Upper lobe of right lung (tissue), 1 donor: Measurements from ENCODE around the gene TVP23C. TPM values are rescaled to one million over a fixed set of nuclear protein-coding genes. Genes with fewer than 3 reads are reported as not detected.
"Not testable (repeated sequence)": the region's sequence is repeated elsewhere in the genome, so short reads cannot be mapped to it uniquely, and the experiment has no call there.

ENCODE experiments used
- ATAC-seq: fragments of 200-7000 bp; cut with Tn5 transposase; one replicate; pipeline ENCODE4 v1.9.1; 2020; ENCODE audit warnings: mild to moderate bottlenecking, moderate library complexity
- DNase-seq: peaks from one replicate; pipeline ENCODE4 v3.0.0-alpha.2; 2020
- H3K27ac ChIP-seq: fragments of 200-600 bp; one replicate; pipeline ENCODE4 v1.8.0; 2022
- H3K27me3 ChIP-seq: fragments of 200-600 bp; one replicate; pipeline ENCODE4 v1.8.0; 2022; ENCODE audit warnings: mild to moderate bottlenecking
- H3K36me3 ChIP-seq: fragments of 200-600 bp; one replicate; pipeline ENCODE4 v1.8.0; 2022
- H3K4me1 ChIP-seq: fragments of 200-600 bp; one replicate; pipeline ENCODE4 v1.8.0; 2022
- H3K4me3 ChIP-seq: fragments of 200-600 bp; one replicate; pipeline ENCODE4 v1.8.0; 2022; ENCODE audit warnings: mild to moderate bottlenecking
- H3K9me3 ChIP-seq: fragments of 200-600 bp; one replicate; pipeline ENCODE4 v1.8.0; 2022
- intact Hi-C: fragments of 100-400 bp; cut with DNase I; formaldehyde crosslinking; loops from one replicate; pipeline ENCODE4 v1.11.0; 2022
- long read RNA-seq: library from polyadenylated mRNA; unstranded; transcript quantifications from one replicate; pipeline ENCODE4 v2.0.0, GENCODE V29; 2021
- total RNA-seq: library from RNA; stranded (reverse); fragmentation: NEBNext Ultra II Directional; extraction: Animal tissue kit (Norgen Biotek cat#: 25700); gene quantifications from one replicate; pipeline ENCODE4 v1.2.1, GENCODE V29; 2021
- donor health status: DM: no; HTN: yes; CAD: no; lungs with severe emphysema.

TVP23C gene
- total RNA-seq: 18.4 TPM
- long read RNA-seq, partial matches to known transcripts: 0 of 1 reads
- long read RNA-seq, other reads (novel, unspliced or antisense): 1 of 1 reads

DNA sequence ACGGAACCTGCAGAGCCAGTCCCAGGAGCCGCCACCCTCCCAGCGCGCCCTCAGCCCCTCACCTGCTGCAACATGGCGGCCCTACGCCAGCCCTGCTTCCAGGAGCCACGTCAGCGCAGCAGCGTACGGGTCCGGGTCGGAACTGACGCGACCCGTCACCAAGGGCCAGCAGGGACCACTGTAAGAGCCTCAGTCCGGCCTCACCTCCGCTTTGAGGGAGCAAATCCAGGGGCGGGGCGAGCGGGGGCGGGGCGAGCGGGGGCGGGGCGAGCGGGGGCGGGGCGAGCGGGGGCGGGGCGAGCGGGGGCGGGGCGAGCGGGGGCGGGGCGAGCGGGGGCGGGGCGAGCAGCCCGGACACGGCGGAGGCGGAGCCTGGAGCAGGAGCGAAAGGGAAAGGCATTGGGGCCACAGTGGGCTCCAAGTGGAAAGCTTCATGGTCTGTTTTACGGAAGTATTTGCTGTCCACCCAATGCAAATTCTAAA, at the start of gene TVP23C:
TSS of gene TVP23C (minus strand) at position 109 of the 483 bp plus-strand sequence. CDS start at position 74, 35 bp downstream.
- H3K27ac ChIP-seq: peak within 1 kb of the TSS; percentile 60
- H3K27me3 ChIP-seq, H3K9me3 ChIP-seq, intact Hi-C loops, H3K4me1 ChIP-seq, H3K36me3 ChIP-seq: not testable (repeated sequence)
- peak within 1 kb of the TSS; percentile 64 for H3K4me3 ChIP-seq
- peak; percentile 93 for ATAC-seq
- peak; percentile 88 for DNase-seq

DNA sequence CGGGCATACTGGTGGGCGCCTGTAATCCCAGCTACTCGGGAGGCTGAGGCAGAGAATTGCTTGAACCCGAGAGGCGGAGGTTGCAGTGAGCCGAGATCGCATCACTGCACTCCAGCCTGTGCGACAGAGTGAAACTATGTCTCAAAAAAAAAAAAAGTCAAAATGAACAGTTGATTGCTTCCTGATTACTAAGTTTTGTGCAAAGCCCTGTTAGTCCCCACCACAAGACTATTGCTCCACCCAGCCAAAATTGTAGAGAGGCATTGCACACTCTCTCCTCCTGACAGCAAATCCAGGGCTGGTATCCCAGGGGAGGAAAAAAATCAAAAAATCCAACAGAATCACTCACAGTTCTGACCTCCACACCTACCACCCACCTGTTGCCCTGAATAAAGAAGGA, 29.7 kb upstream of the TVP23C start:
- H3K4me1 ChIP-seq, H3K4me3 ChIP-seq, DNase-seq, H3K36me3 ChIP-seq, H3K27me3 ChIP-seq, H3K27ac ChIP-seq, H3K9me3 ChIP-seq, ATAC-seq, intact Hi-C loops: not testable (repeated sequence)

DNA sequence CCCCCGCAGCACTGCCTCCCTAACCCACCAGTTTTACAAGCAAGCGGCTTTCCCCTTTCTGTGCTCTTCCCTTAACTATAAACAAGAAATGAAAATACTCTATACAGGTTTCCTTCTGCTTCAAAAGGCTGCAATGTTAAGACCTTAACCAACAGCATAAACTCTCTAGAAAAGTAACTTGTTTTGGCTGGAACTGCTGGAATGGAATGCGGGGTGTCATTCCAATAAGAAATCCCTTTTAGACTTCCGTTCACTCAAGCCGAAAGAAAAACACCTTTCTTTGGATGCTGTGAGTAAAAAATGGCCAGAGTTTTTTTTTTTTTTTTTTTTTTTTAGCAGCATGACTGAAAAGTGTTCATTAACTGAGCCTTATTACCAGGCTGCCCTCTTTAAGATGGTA, 28.7 kb upstream of the TVP23C start:
- H3K27ac ChIP-seq, intact Hi-C loops, H3K4me3 ChIP-seq, DNase-seq, ATAC-seq, H3K36me3 ChIP-seq, H3K9me3 ChIP-seq, H3K4me1 ChIP-seq, H3K27me3 ChIP-seq: not testable (repeated sequence)

DNA sequence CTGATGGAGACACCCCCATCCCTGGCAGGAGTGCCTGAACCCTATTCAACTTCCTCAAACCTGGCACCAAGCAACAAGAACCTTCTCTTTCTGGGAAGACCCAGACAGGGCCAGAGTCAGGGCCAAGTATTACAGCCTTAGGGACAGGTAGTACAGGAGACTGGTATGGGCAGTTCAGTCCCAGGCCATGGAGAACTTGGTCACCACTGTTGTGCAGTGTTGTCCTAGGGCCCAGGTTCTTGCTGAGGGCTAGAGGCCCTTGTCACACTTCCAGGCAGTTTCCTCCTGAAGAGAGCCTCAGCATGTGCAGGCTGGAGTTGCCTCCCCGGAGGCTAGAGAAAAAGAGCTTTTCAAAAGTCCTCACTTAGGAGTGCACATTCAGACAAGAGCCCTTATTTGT, 27.6 kb upstream of the TVP23C start:
- H3K4me3 ChIP-seq, H3K9me3 ChIP-seq, H3K36me3 ChIP-seq, DNase-seq, H3K27ac ChIP-seq, H3K4me1 ChIP-seq, H3K27me3 ChIP-seq, intact Hi-C loops: not testable (repeated sequence)
- peak; percentile 27 for ATAC-seq

- H3K9me3 ChIP-seq, intact Hi-C loops, H3K27ac ChIP-seq, DNase-seq, H3K36me3 ChIP-seq, H3K4me1 ChIP-seq, H3K27me3 ChIP-seq, H3K4me3 ChIP-seq, ATAC-seq: not testable (repeated sequence)
Measured at GRCh38 chr17:15589544-15590536, 26.6 kb upstream of the TVP23C start.

DNA sequence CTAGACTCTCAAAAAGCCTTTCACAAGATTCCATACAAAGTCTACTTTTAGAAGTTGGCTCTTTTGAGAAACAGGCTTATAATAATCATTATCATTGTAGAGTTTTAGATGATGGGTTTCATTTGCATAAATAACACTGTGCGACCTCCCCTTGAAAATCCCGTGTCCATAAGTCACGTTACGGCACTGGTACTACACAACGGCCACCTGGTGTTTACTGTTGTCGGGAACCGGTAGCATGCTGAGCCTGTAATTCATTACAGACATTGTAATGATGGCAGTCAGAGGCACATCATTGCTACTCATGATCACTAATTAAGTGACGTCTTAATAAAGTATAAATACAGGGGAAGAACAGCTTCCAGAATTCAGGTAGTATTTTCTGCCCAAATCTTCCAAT, 24.7 kb upstream of the TVP23C start:
- DNase-seq, H3K27me3 ChIP-seq, H3K36me3 ChIP-seq, H3K4me3 ChIP-seq, intact Hi-C loops, H3K4me1 ChIP-seq, H3K9me3 ChIP-seq, ATAC-seq, H3K27ac ChIP-seq: not testable (repeated sequence)

DNA sequence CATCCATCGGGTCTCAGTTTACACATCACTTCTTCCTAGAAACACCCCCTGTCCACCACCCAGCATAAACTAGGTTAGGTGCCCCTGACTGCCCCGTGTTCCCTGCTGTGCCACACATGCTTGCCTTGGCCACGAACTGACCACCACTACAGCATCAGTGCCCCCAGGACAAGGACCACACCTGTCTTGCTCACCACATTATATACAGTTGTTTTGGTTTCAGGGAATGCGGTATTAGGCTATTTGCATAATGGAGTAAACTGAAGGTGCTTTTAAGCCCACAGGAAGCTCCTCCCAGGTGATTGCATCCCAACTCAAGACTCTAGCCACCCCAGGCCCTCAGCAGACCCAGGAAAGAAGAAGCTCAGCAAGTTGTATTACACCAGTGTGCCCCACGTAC, 20.0 kb upstream of the TVP23C start:
- H3K27ac ChIP-seq, intact Hi-C loops, DNase-seq, H3K36me3 ChIP-seq, H3K27me3 ChIP-seq, ATAC-seq, H3K9me3 ChIP-seq, H3K4me3 ChIP-seq, H3K4me1 ChIP-seq: not testable (repeated sequence)

DNA sequence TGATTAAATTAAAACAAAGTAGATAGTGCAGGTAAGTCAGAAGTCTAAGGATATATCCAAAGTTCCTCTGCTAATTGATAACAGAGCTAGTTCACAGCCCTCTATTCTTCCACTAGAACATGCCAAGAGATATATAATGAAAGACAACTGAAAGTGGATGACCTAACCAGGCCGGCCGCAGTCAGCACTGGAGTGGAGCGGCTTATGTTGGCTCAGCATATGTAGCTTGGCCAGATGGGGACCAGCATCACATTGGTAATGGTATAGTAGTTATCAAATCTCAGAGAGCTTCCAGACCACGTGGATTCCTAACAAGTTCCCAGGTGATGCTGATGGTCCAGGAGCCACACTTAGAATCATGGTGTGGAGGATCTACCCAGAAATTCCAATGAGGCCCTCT, 18.2 kb upstream of the TVP23C start:
- H3K9me3 ChIP-seq, H3K4me3 ChIP-seq, ATAC-seq, H3K27me3 ChIP-seq, H3K27ac ChIP-seq, H3K4me1 ChIP-seq, intact Hi-C loops, H3K36me3 ChIP-seq, DNase-seq: not testable (repeated sequence)

- H3K27me3 ChIP-seq, H3K27ac ChIP-seq, H3K9me3 ChIP-seq, ATAC-seq, DNase-seq, H3K4me1 ChIP-seq, H3K36me3 ChIP-seq, H3K4me3 ChIP-seq, intact Hi-C loops: not testable (repeated sequence)
Measured at GRCh38 chr17:15576848-15577247, 13.6 kb upstream of the TVP23C start.

GRCh38 chr17:15574660-15575059, 11.4 kb upstream of the TVP23C start:
- DNase-seq, H3K4me1 ChIP-seq, H3K27ac ChIP-seq, H3K36me3 ChIP-seq, ATAC-seq, H3K9me3 ChIP-seq, intact Hi-C loops, H3K4me3 ChIP-seq, H3K27me3 ChIP-seq: not testable (repeated sequence)

GRCh38 chr17:15573870-15574269, 10.6 kb upstream of the TVP23C start:
- H3K27ac ChIP-seq, H3K36me3 ChIP-seq, H3K9me3 ChIP-seq, intact Hi-C loops, DNase-seq, H3K4me3 ChIP-seq, H3K27me3 ChIP-seq, H3K4me1 ChIP-seq: not testable (repeated sequence)
- peak; percentile 52 for ATAC-seq

GRCh38 chr17:15562613-15563374, 489 bp downstream of the TVP23C start:
- H3K9me3 ChIP-seq, H3K4me1 ChIP-seq, DNase-seq, ATAC-seq, intact Hi-C loops, H3K27me3 ChIP-seq, H3K36me3 ChIP-seq: not testable (repeated sequence)
- peak overlapping the region; percentile 64 for H3K4me3 ChIP-seq
- H3K27ac ChIP-seq: peak overlapping the region; percentile 60

GRCh38 chr17:15561439-15561838, 1.8 kb downstream of the TVP23C start:
- H3K27ac ChIP-seq, H3K4me3 ChIP-seq, H3K36me3 ChIP-seq, H3K9me3 ChIP-seq, ATAC-seq, H3K27me3 ChIP-seq, DNase-seq, intact Hi-C loops, H3K4me1 ChIP-seq: not testable (repeated sequence)
